GM06990 (cell line): ENCODE data around the gene DNAJC6.

ENCODE experiments used
- DNase-seq: peaks from one replicate; pipeline ENCODE4 v3.0.0-alpha.2; 2011; ENCODE audit not compliant: insufficient read length; ENCODE audit errors: extremely low read depth
- H3K27me3 ChIP-seq: replicated peaks from 2 replicates; pipeline ENCODE4 v1.6.0; 2011; ENCODE audit warnings: low read length; ENCODE audit not compliant: control insufficient read depth, insufficient read depth
- H3K36me3 ChIP-seq: 2 replicates; pipeline ENCODE4 v1.5.1; 2011; ENCODE audit warnings: low read length; ENCODE audit not compliant: control insufficient read depth, insufficient read depth
- H3K4me3 ChIP-seq: replicated peaks from 2 replicates; pipeline ENCODE4 v1.5.1; 2011; ENCODE audit warnings: low read depth, mild to moderate bottlenecking, control low read depth, low read length
- CTCF ChIP-seq: IDR thresholded peaks from 2 replicates; pipeline ENCODE4 v1.5.1; 2011; ENCODE audit warnings: low read length, control low read depth, mild to moderate bottlenecking, inconsistent platforms; ENCODE audit not compliant: insufficient read depth, poor library complexity, severe bottlenecking

DNAJC6 gene

GRCh38 chr1:65392497-65392896, 83.2 kb downstream of the DNAJC6 start:
- H3K27me3 ChIP-seq, result no peaks in the 10 kb centered on the region
- TF ChIP-seq CTCF, result no peak
- no peak for DNase-seq
- no peak overlapping the region for H3K4me3 ChIP-seq
- H3K36me3 ChIP-seq, result no peaks in the 10 kb centered on the region; the same call in 1 of the 2 replicates

GRCh38 chr1:65393347-65393746, 84.0 kb downstream of the DNAJC6 start:
- DNase-seq, result peak; percentile 33
- no peak for TF ChIP-seq CTCF
- Histone ChIP-seq H3K27me3 (no peaks in the 10 kb centered on the region), H3K4me3 (no peak overlapping the region), H3K36me3 (no peaks in the 10 kb centered on the region; the same call in 1 of the 2 replicates)

GRCh38 chr1:65393928-65394327, 84.6 kb downstream of the DNAJC6 start:
- H3K36me3 ChIP-seq, result no peaks in the 10 kb centered on the region; the same call in 1 of the 2 replicates
- H3K27me3 ChIP-seq, result no peaks in the 10 kb centered on the region
- H3K4me3 ChIP-seq, result no peak overlapping the region
- TF ChIP-seq CTCF, result no peak
- DNase-seq, result no peak

GRCh38 chr1:65395887-65396612, 86.7 kb downstream of the DNAJC6 start:
- DNase-seq, result no peak
- TF ChIP-seq CTCF, result no peak
- no peaks in the 10 kb centered on the region for H3K36me3 ChIP-seq
- H3K4me3 ChIP-seq, result no peak overlapping the region
- no peaks in the 10 kb centered on the region for H3K27me3 ChIP-seq

- DNase-seq, result no peak
- TF ChIP-seq CTCF, result no peak
- no peak overlapping the region for H3K4me3 ChIP-seq
- H3K27me3 ChIP-seq, result no peaks in the 10 kb centered on the region
- no peaks in the 10 kb centered on the region; the same call in 1 of the 2 replicates for H3K36me3 ChIP-seq
Measured at GRCh38 chr1:65398083-65398482, 88.7 kb downstream of the DNAJC6 start.
